ENCODE data around the gene IFFO2. TPM values are rescaled to one million over a fixed set of nuclear protein-coding genes. Genes with fewer than 3 reads are reported as not detected.

IFFO2 gene
- total and polyA plus RNA-seq, 2 of the 8 experiments (the other 6 are each of a cell fraction or from before 2014, with no cell fraction given): 6.6 to 10.4 TPM

- no peaks in the 10 kb centered on the region for H3K27me3 ChIP-seq (replicated peaks in 1 of 4; ENCODE audit: control insufficient read depth in 3 of 4, extremely low read depth in 1 of 4, insufficient read depth in 3 of 4, low read length in 3 of 4)
- H3K4me2 ChIP-seq (ENCODE audit: insufficient read depth in 1 of 2, low read depth in 2 of 2, low read length in 2 of 2): no peak overlapping the region
- no peak overlapping the region for H3K56ac ChIP-seq (replicated peaks; ENCODE audit: insufficient read length, low read depth, low read length)
- no peak overlapping the region for H3K23ac ChIP-seq (ENCODE audit: insufficient read length)
- no peak overlapping the region for H2BK12ac ChIP-seq (ENCODE audit: low read depth, low read length)
- H3K9me3 ChIP-seq (ENCODE audit: insufficient read depth in 2 of 2, low read depth in 1 of 2, low read length in 1 of 2): no peaks in the 10 kb centered on the region
- peaks cover 4 to 26% (median 18%) of the 10 kb centered on the region in 4 experiments for H3K4me1 ChIP-seq (replicated peaks in 1 of 4; ENCODE audit: control insufficient read depth in 3 of 4, insufficient read depth in 4 of 4, low read length in 3 of 4)
- 91% methylated on average over 3 of the region's 3 CpGs; no CpG with 5 or more reads in 1 of the 2 experiments for WGBS, 2 experiments (ENCODE audit: extremely low coverage in 1 of 2, insufficient coverage in 1 of 2, insufficient read length in 1 of 2, insufficient replicate concordance in 2 of 2, low coverage in 1 of 2, low lambda C conversion rate in 2 of 2, missing lambda C conversion rate in 1 of 2)
- H2AFZ ChIP-seq (ENCODE audit: low read length): no peak overlapping the region
- H4K8ac ChIP-seq (ENCODE audit: extremely low read depth, insufficient read depth, low read length): no peak overlapping the region
- no peak overlapping the region for H3K18ac ChIP-seq (ENCODE audit: extremely low read depth, low read length)
- H4K20me1 ChIP-seq (replicated peaks in 1 of 2; ENCODE audit: control insufficient read depth in 1 of 2, insufficient read depth in 2 of 2, low read length in 2 of 2): peaks cover 0 to 2% of the 10 kb centered on the region in 2 experiments
- H3K4ac ChIP-seq (replicated peaks; ENCODE audit: insufficient read length, low read depth, low read length): no peak overlapping the region
- H3K4me3 ChIP-seq (ENCODE audit: extremely low read depth in 1 of 4, insufficient read depth in 2 of 4, low read depth in 3 of 4, low read length in 4 of 4): no peak overlapping the region
- H2BK120ac ChIP-seq (replicated peaks; ENCODE audit: low read depth, low read length): no peak overlapping the region
- no peak overlapping the region for H2BK15ac ChIP-seq (ENCODE audit: low read length)
- no peak overlapping the region; the same call in 1 of the 2 replicates for H2AK5ac ChIP-seq (ENCODE audit: low read depth, low read length)
- H3K27ac ChIP-seq (ENCODE audit: low read depth, low read length): no peak overlapping the region
- FAIRE-seq: no peak
- no peak overlapping the region for H2BK5ac ChIP-seq (ENCODE audit: low read depth, low read length)
- no peak overlapping the region for H4K5ac ChIP-seq (ENCODE audit: insufficient read length, low read depth, low read length)
- H4K91ac ChIP-seq (replicated peaks; ENCODE audit: insufficient read length, low read length): no peak overlapping the region
- no peak overlapping the region for H3K14ac ChIP-seq (ENCODE audit: insufficient read length)
- H3K23me2 ChIP-seq (ENCODE audit: low read depth, low read length): no peaks in the 10 kb centered on the region
- DNase-seq (ENCODE audit: low read depth in 1 of 2, low spot score in 2 of 2): no peak
- POLR2A ChIA-PET (ENCODE audit: partially characterized antibody): interaction anchor here (1.1 to 3.0 kb wide), 4 partner anchors 10 to 19 kb away, joined by 3 to 12 read pairs (median 5); no protein-coding TSS in a partner anchor
- no peaks in the 10 kb centered on the region; a peak in 1 of 4 replicates for H3K79me2 ChIP-seq (ENCODE audit: control insufficient read depth in 1 of 2, insufficient read depth in 2 of 2, low read length in 2 of 2)
- no peak overlapping the region for H3K9ac ChIP-seq (replicated peaks in 1 of 4; ENCODE audit: extremely low read depth in 1 of 4, low read depth in 3 of 4, low read length in 3 of 4)
- no peak overlapping the region for H2BK20ac ChIP-seq (ENCODE audit: low read length)
- H3K79me1 ChIP-seq (ENCODE audit: low read depth, low read length): peaks cover 8% of the 10 kb centered on the region
- CTCF ChIA-PET (ENCODE audit: partially characterized antibody): interaction anchor here (0.6 to 12.8 kb wide), 6 partner anchors 9 to 89 kb away, joined by 3 to 105 read pairs (median 8); no protein-coding TSS in a partner anchor
- no peaks in the 10 kb centered on the region for H3K36me3 ChIP-seq (ENCODE audit: control insufficient read depth in 2 of 4, insufficient read depth in 4 of 4, low read length in 3 of 4)
- TF ChIP-seq CBX5 (IDR thresholded peaks at IDR 0.05; ENCODE audit: low read depth, low read length) (no peak), NANOG (IDR thresholded peaks at IDR 0.05; ENCODE audit: insufficient read depth, low read depth, low read length, poor library complexity, severe bottlenecking) (no peak), TEAD4 (IDR thresholded peaks at IDR 0.05; ENCODE audit: low read depth, low read length) (no peak), KDM5A (IDR thresholded peaks at IDR 0.05; ENCODE audit: low read length) (no peak), CTCF (IDR thresholded peaks at IDR 0.05; ENCODE audit: control extremely low read depth in 1 of 3, insufficient read depth in 1 of 3, low read depth in 1 of 3, low read length in 3 of 3) (no peak), HDAC2 (IDR thresholded peaks at IDR 0.05; ENCODE audit: borderline replicate concordance in 1 of 2, low read depth in 2 of 2, low read length in 2 of 2) (no peak), POLR2AphosphoS5 (IDR thresholded peaks at IDR 0.05; ENCODE audit: low read depth, low read length) (no peak)
- TF ChIP-seq, protein P1, sequence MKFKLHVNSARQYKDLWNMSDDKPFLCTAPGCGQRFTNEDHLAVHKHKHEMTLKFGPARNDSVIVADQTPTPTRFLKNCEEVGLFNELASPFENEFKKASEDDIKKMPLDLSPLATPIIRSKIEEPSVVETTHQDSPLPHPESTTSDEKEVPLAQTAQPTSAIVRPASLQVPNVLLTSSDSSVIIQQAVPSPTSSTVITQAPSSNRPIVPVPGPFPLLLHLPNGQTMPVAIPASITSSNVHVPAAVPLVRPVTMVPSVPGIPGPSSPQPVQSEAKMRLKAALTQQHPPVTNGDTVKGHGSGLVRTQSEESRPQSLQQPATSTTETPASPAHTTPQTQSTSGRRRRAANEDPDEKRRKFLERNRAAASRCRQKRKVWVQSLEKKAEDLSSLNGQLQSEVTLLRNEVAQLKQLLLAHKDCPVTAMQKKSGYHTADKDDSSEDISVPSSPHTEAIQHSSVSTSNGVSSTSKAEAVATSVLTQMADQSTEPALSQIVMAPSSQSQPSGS (IDR thresholded peaks at IDR 0.05; ENCODE audit: low read length): no peak
Observed at GRCh38 chr1:18936471-18936813, 20.0 kb downstream of the IFFO2 start.
